GM13977 (cell line): ENCODE measurements around the gene DOCK3.

Source experiments
- DNase-seq: peaks from one replicate; pipeline ENCODE4 v3.0.0; 2012; ENCODE audit warnings: low spot score
- in situ Hi-C: fragments of 300-500 bp; cut with MboI; formaldehyde crosslinking; loops from one replicate; pipeline ENCODE4 v1.12.0; 2022; ENCODE audit warnings: low sequenced_read_pairs, low pct_unique_long_range_greater_than_20kb, mixed read lengths, inconsistent platforms; ENCODE audit not compliant: unreplicated experiment
- TF ChIP-seq, protein P1 (sequence below): IDR thresholded peaks from 2 replicates; pipeline ENCODE4 v1.5.1; 2012; ENCODE audit warnings: mild to moderate bottlenecking, control low read depth; ENCODE audit not compliant: insufficient read depth; ENCODE audit errors: extremely low read depth, missing control alignments

The DOCK3 gene, protein sequence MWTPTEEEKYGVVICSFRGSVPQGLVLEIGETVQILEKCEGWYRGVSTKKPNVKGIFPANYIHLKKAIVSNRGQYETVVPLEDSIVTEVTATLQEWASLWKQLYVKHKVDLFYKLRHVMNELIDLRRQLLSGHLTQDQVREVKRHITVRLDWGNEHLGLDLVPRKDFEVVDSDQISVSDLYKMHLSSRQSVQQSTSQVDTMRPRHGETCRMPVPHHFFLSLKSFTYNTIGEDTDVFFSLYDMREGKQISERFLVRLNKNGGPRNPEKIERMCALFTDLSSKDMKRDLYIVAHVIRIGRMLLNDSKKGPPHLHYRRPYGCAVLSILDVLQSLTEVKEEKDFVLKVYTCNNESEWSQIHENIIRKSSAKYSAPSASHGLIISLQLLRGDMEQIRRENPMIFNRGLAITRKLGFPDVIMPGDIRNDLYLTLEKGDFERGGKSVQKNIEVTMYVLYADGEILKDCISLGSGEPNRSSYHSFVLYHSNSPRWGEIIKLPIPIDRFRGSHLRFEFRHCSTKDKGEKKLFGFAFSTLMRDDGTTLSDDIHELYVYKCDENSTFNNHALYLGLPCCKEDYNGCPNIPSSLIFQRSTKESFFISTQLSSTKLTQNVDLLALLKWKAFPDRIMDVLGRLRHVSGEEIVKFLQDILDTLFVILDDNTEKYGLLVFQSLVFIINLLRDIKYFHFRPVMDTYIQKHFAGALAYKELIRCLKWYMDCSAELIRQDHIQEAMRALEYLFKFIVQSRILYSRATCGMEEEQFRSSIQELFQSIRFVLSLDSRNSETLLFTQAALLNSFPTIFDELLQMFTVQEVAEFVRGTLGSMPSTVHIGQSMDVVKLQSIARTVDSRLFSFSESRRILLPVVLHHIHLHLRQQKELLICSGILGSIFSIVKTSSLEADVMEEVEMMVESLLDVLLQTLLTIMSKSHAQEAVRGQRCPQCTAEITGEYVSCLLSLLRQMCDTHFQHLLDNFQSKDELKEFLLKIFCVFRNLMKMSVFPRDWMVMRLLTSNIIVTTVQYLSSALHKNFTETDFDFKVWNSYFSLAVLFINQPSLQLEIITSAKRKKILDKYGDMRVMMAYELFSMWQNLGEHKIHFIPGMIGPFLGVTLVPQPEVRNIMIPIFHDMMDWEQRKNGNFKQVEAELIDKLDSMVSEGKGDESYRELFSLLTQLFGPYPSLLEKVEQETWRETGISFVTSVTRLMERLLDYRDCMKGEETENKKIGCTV (N-terminal part only)

DNA sequence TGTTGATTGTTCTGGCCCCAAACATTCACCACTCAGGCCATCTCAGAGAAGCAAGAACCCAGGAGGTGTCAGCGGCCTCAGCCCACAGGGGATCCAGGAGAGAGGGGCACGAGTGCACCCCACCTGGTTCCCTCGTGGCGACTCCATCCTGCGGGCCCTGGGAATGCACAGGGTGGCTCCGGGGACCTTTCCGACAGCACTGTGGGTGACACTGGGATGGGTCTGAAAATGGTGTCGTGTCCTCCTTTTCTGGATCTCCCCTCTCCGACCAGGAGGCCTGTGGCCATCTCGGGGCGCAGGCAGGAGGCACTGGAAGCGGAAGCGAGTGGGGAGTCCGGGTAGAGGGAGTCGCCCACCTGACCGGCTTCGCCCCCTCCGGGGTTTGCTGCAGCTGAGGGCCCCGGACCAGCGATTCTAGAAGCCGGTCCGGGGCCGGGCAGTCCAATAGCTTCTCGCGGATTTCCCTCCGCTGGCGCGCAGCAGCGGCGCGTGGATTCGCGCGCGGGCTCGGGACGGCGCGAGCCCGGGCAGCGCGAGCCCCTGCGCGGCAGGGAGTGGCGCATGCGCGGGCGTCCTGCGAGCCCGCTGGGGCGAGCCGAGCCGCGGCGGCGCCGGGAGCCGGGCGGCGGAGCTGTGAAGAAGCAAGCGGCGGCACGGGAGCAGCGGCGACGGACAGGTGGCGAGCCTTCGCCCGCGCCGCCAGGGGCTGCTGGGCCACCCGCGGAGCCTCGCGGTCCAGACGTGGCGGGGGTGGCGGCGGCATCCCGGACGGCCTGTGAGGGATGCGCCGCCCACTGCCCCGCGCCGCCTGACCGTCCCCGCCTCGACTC lies at the start of gene DOCK3:
TSS of gene DOCK3 (plus strand) at position 579 of the 830 bp plus-strand sequence. CDS start 337 bp downstream, outside the sequence.
- TF ChIP-seq, protein P1, sequence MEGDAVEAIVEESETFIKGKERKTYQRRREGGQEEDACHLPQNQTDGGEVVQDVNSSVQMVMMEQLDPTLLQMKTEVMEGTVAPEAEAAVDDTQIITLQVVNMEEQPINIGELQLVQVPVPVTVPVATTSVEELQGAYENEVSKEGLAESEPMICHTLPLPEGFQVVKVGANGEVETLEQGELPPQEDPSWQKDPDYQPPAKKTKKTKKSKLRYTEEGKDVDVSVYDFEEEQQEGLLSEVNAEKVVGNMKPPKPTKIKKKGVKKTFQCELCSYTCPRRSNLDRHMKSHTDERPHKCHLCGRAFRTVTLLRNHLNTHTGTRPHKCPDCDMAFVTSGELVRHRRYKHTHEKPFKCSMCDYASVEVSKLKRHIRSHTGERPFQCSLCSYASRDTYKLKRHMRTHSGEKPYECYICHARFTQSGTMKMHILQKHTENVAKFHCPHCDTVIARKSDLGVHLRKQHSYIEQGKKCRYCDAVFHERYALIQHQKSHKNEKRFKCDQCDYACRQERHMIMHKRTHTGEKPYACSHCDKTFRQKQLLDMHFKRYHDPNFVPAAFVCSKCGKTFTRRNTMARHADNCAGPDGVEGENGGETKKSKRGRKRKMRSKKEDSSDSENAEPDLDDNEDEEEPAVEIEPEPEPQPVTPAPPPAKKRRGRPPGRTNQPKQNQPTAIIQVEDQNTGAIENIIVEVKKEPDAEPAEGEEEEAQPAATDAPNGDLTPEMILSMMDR = peak; percentile 8
- DNase-seq = peak; percentile 85
- in situ Hi-C loops = no loop called here

DNA sequence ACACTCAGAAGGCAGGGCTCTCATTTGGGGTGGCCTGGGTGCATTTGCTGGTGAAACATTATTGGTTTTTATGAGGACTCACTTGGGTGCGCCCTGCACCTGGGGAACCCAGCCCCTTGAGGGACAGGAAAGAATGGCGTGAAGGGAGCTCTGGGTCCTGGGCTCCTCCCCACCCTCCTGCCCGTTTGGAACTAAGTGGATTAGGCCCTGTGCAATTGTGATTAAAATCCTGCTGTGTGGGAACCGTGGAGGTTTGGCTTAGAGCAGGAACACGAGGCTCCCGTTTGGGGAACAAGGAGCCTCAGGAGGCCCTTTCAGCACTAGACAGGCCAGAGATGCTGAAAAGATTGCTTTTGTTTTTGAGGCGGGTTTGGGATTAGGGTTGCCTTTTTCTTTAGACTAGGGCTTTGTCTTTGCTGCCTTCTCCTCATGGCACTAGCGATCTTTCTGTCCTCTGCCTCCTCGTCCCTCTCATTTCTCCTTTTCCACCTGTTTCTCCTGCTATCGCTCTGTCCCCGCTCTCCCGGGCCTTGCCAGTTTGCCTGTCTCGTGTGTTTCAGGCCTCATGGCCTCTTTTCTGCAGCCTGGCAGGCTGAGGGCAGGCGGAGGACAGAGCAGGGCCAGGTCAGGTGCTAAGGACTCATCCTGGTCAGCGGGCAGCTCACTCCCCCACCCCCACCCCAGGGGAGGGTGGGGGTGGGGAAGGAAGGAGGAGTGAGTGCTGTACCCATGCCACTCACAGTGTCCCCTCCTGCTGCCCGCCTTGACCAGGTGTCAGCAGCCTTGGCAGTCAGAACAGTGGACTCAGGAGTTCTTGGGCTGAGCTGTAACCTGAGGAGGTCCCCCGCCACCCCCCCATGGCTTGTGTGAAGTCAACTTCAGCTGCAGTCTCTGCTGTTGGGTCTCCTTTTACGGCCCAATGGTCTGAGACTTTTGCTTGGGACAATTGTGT lies 49.2 kb upstream of the DOCK3 start:
- in situ Hi-C loops = no loop called here
- TF ChIP-seq, protein P1 = no peak
- no peak for DNase-seq

DNA sequence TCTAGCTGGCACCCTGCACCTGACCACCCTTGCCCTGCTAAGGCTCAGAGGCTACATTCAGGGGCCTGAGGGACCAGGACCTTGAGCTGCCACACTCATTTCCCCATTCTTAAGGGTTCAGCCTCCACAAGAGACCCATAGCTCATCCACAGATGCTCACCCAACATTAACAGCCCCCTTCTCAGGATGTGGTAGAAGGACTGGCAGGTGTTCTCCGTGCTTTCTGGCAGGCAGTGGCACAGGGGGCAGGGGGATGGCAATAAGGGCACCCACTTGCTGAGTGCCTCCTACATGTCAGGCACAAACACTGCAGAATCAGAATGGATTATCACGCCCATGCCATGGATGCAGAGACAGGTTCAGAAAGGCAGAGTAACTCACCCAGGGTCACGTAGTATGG lies 48.3 kb upstream of the DOCK3 start:
- TF ChIP-seq, protein P1 = no peak
- no peak for DNase-seq
- in situ Hi-C loops = no loop called here

DNA sequence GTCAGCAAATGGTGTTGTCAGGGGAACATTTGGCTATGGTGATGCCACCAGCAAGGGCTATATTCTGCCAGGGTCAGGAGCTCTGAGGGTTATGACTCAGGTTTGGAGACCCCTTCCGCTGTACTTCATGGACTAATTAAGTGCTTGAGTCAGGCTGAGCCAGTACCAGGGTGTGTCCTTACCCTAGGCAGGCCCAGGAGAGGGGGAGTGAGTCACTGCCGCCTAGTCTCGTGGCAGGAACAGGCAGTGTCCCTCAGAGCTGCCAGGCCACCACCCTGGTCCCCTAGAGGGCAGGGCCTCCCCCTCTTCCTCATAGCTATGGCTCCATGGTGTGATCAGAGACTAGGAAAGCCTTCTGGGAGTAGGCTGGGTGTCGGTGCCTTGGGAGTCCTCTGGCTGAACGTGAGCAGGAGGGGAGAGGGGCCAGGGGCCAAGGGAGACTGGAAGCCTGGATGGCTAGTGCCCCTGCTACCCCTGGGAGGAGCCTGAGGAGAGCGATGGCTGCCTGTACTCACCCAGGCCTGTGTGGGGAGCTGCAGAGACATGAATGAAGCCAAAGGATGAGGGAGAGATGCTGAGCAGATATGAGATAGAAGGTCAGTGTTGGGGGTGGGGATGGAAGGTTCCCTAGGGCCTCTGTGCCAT lies 47.2 kb upstream of the DOCK3 start:
- TF ChIP-seq, protein P1 = peak; percentile 59
- DNase-seq = no peak
- in situ Hi-C loops = no loop called here

DNA sequence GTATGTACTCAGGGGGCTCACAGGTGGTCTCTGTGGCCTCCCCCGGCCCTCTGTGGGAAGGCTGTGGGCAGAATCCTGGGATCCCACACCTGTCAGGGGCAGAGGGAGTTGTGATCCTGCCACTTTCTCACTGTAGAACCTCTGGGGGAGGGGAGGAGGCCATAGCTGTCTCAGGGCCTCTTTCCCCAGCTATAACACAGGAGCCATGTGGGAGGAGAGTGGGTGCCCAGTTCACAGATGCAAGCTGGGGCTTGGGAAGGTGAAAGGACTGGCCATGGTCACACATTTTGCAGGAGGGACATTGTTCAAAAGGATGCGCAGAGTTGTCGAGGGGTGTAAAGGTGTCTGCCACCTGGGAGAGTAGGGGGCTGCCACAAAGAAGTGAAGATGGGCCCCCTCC lies 46.1 kb upstream of the DOCK3 start:
- in situ Hi-C loops = no loop called here
- TF ChIP-seq, protein P1 = no peak
- no peak for DNase-seq
